Measurements from ENCODE around the gene DIAPH1. TPM values are rescaled to one million over a fixed set of nuclear protein-coding genes. Genes with fewer than 3 reads are reported as not detected.

Gene DIAPH1
- total RNA-seq, 1 donor from 2014 or later = 64.1 TPM

DNA sequence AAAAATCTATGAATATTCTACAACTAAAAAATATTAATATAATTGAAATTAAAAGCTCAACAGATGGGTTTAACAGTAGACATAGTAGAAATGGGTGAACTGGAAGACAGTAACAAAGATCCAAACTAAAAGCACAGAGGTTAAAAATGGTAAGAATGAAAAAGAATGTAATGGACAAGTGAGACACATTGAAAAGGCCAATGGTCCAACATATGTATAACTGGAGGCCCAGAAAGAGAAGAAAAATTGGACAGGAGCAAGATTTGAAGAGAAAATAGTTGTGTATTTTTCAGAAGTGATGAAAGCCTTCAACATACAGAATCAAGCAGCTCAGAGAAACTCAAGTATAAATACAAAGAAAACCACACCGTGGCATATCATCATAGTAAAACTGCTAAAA lies 71.3 kb downstream of the DIAPH1 start:
- TF ChIP-seq POLR2A (IDR thresholded peaks at IDR 0.05) (no peak), POLR2AphosphoS5 (IDR thresholded peaks at IDR 0.05; ENCODE audit: insufficient read depth in 1 of 2, low read depth in 1 of 2) (no peak)
- TF ChIP-seq, protein P1, sequence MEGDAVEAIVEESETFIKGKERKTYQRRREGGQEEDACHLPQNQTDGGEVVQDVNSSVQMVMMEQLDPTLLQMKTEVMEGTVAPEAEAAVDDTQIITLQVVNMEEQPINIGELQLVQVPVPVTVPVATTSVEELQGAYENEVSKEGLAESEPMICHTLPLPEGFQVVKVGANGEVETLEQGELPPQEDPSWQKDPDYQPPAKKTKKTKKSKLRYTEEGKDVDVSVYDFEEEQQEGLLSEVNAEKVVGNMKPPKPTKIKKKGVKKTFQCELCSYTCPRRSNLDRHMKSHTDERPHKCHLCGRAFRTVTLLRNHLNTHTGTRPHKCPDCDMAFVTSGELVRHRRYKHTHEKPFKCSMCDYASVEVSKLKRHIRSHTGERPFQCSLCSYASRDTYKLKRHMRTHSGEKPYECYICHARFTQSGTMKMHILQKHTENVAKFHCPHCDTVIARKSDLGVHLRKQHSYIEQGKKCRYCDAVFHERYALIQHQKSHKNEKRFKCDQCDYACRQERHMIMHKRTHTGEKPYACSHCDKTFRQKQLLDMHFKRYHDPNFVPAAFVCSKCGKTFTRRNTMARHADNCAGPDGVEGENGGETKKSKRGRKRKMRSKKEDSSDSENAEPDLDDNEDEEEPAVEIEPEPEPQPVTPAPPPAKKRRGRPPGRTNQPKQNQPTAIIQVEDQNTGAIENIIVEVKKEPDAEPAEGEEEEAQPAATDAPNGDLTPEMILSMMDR (IDR thresholded peaks at IDR 0.05) = no peak
- intact Hi-C loops (cut with DNase I) = no loop called here
- H3K9me3 ChIP-seq = peaks cover 22% of the 10 kb centered on the region
- H3K27me3 ChIP-seq = no peaks in the 10 kb centered on the region
- H3K27ac ChIP-seq = no peak overlapping the region
- H3K4me1 ChIP-seq = no peaks in the 10 kb centered on the region
- peaks cover 0 to 39% of the 10 kb centered on the region in 2 donors for H3K36me3 ChIP-seq
- no peak for DNase-seq (ENCODE audit: extremely low spot score in 2 of 2)
- H3K4me3 ChIP-seq = no peak overlapping the region

DNA sequence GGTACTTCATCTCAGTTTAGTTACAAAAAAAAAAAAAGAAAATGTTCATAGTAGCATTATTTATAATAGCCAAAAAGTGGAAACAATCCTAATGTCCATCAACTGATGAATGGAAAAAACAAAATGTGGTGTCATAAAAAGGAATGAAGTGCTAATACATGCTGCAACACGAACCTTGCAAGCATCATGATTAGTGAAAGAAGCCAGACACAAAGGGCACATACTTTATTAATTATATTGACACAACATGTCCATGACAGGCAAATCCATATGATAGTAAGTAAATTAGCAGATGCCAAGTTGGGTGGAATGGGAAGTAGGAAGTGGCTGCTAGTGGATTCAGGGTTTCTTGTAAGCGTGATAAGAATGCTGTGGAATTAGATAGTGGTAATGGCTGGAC lies 75.7 kb downstream of the DIAPH1 start:
- Histone ChIP-seq H3K27ac (no peak overlapping the region), H3K27me3 (no peaks in the 10 kb centered on the region), H3K36me3 (peaks cover 0 to 32% of the 10 kb centered on the region in 2 donors), H3K4me1 (no peaks in the 10 kb centered on the region), H3K4me3 (no peak overlapping the region), H3K9me3 (peaks cover 17% of the 10 kb centered on the region)
- TF ChIP-seq POLR2A (IDR thresholded peaks at IDR 0.05) (no peak), POLR2AphosphoS5 (IDR thresholded peaks at IDR 0.05; ENCODE audit: insufficient read depth in 1 of 2, low read depth in 1 of 2) (no peak)
- TF ChIP-seq, protein P1 (IDR thresholded peaks at IDR 0.05) = no peak
- DNase-seq (ENCODE audit: extremely low spot score in 2 of 2) = no peak
- intact Hi-C loops (cut with DNase I) = no loop called here

GRCh38 chr5:141534492-141535213 lies 84.1 kb downstream of the DIAPH1 start:
- H3K36me3 ChIP-seq = peaks cover 0 to 10% of the 10 kb centered on the region in 2 donors
- no peak overlapping the region for H3K27ac ChIP-seq
- TF ChIP-seq POLR2A (IDR thresholded peaks at IDR 0.05) = no peak
- TF ChIP-seq, protein P1 (IDR thresholded peaks at IDR 0.05) = no peak
- TF ChIP-seq POLR2AphosphoS5 (IDR thresholded peaks at IDR 0.05; ENCODE audit: insufficient read depth in 1 of 2, low read depth in 1 of 2) = no peak
- H3K4me3 ChIP-seq = no peak overlapping the region
- intact Hi-C loops (cut with DNase I) = no loop called here
- peaks cover 3% of the 10 kb centered on the region for H3K4me1 ChIP-seq
- no peaks in the 10 kb centered on the region for H3K9me3 ChIP-seq
- DNase-seq (ENCODE audit: extremely low spot score in 2 of 2) = no peak
- no peaks in the 10 kb centered on the region for H3K27me3 ChIP-seq

DNA sequence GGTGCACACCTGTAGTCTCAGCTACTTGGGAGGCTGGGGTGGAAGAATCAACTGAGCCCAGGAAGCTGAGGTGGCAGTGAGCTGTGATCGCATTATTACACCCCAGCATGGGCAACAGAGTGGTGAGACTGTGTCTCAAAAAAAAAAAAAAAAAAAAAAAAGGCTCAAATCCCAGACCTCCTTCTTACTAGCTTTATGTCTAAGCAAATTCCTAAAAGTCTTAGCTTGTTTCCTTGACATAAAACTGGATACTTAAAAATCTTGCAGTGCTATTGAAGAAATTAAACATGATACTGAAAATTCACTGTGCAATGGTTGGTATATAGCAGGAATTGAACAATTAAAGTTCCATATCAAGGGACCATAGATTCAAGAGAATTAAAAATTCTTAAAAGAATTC lies 84.9 kb downstream of the DIAPH1 start:
- intact Hi-C loops (cut with DNase I) = no loop called here
- Histone ChIP-seq H3K27me3 (no peaks in the 10 kb centered on the region), H3K4me1 (peaks cover 11% of the 10 kb centered on the region), H3K27ac (no peak overlapping the region), H3K4me3 (no peak overlapping the region), H3K36me3 (peaks cover 0 to 13% of the 10 kb centered on the region in 2 donors), H3K9me3 (no peaks in the 10 kb centered on the region)
- no peak for DNase-seq (ENCODE audit: extremely low spot score in 2 of 2)
- TF ChIP-seq POLR2AphosphoS5 (IDR thresholded peaks at IDR 0.05; ENCODE audit: insufficient read depth in 1 of 2, low read depth in 1 of 2) (no peak), POLR2A (IDR thresholded peaks at IDR 0.05) (no peak)
- TF ChIP-seq, protein P1 (IDR thresholded peaks at IDR 0.05) = no peak

- H3K4me1 ChIP-seq = peaks cover 17% of the 10 kb centered on the region
- H3K4me3 ChIP-seq = no peak overlapping the region
- no peak for DNase-seq (ENCODE audit: extremely low spot score in 2 of 2)
- no peak overlapping the region for H3K27ac ChIP-seq
- H3K9me3 ChIP-seq = no peaks in the 10 kb centered on the region
- peaks cover 0 to 25% of the 10 kb centered on the region in 2 donors for H3K36me3 ChIP-seq
- TF ChIP-seq POLR2A (IDR thresholded peaks at IDR 0.05) (no peak), POLR2AphosphoS5 (IDR thresholded peaks at IDR 0.05; ENCODE audit: insufficient read depth in 1 of 2, low read depth in 1 of 2) (no peak)
- TF ChIP-seq, protein P1 (IDR thresholded peaks at IDR 0.05) = no peak
- H3K27me3 ChIP-seq = no peaks in the 10 kb centered on the region
- intact Hi-C loops (cut with DNase I) = no loop called here
These were observed 86.1 kb downstream of the DIAPH1 start for GRCh38 chr5:141532726-141533125.

All from vagina (tissue), 2 donors.